Measurements from ENCODE around the gene MAP3K7CL. TPM values are rescaled to one million over a fixed set of nuclear protein-coding genes. Genes with fewer than 3 reads are reported as not detected.

MAP3K7CL gene
- total and polyA plus RNA-seq, 2 of the 8 experiments (the other 6 are each of a cell fraction or from before 2014, with no cell fraction given): not detected

GRCh38 chr21:29135481-29135880 is 5.0 kb downstream of the MAP3K7CL start:
- Histone ChIP-seq H3K4me1 (replicated peaks in 1 of 4; ENCODE audit: control insufficient read depth in 3 of 4, insufficient read depth in 4 of 4, low read length in 3 of 4) (peaks cover 0 to 4% (median 0%) of the 10 kb centered on the region in 4 experiments; a peak in 2 of 7 replicates), H3K23me2 (ENCODE audit: low read depth, low read length) (no peaks in the 10 kb centered on the region), H3K9me3 (ENCODE audit: insufficient read depth in 2 of 2, low read depth in 1 of 2, low read length in 1 of 2) (no peaks in the 10 kb centered on the region; a peak in 1 of 4 replicates), H2BK5ac (ENCODE audit: low read depth, low read length) (no peak overlapping the region), H3K18ac (ENCODE audit: extremely low read depth, low read length) (no peak overlapping the region), H3K14ac (ENCODE audit: insufficient read length) (no peak overlapping the region), H2BK120ac (replicated peaks; ENCODE audit: low read depth, low read length) (no peak overlapping the region), H4K91ac (replicated peaks; ENCODE audit: insufficient read length, low read length) (no peak overlapping the region), H2AK5ac (ENCODE audit: low read depth, low read length) (no peak overlapping the region), H3K4ac (replicated peaks; ENCODE audit: insufficient read length, low read depth, low read length) (no peak overlapping the region), H3K79me2 (ENCODE audit: control insufficient read depth in 1 of 2, insufficient read depth in 2 of 2, low read length in 2 of 2) (no peaks in the 10 kb centered on the region), H4K5ac (ENCODE audit: insufficient read length, low read depth, low read length) (no peak overlapping the region), H2BK15ac (ENCODE audit: low read length) (no peak overlapping the region), H4K8ac (ENCODE audit: extremely low read depth, insufficient read depth, low read length) (no peak overlapping the region), H3K23ac (ENCODE audit: insufficient read length) (no peak overlapping the region), H4K20me1 (replicated peaks in 1 of 2; ENCODE audit: control insufficient read depth in 1 of 2, insufficient read depth in 2 of 2, low read length in 2 of 2) (no peaks in the 10 kb centered on the region), H3K4me3 (ENCODE audit: extremely low read depth in 1 of 4, insufficient read depth in 2 of 4, low read depth in 3 of 4, low read length in 4 of 4) (no peak overlapping the region), H3K56ac (replicated peaks; ENCODE audit: insufficient read length, low read depth, low read length) (no peak overlapping the region), H3K36me3 (ENCODE audit: control insufficient read depth in 2 of 4, insufficient read depth in 4 of 4, low read length in 3 of 4) (no peaks in the 10 kb centered on the region), H3K79me1 (ENCODE audit: low read depth, low read length) (no peaks in the 10 kb centered on the region), H3K27me3 (replicated peaks in 1 of 4; ENCODE audit: control insufficient read depth in 3 of 4, extremely low read depth in 1 of 4, insufficient read depth in 3 of 4, low read length in 3 of 4) (no peaks in the 10 kb centered on the region; a peak in 1 of 7 replicates), H2BK12ac (ENCODE audit: low read depth, low read length) (no peak overlapping the region), H3K27ac (ENCODE audit: low read depth, low read length) (no peak overlapping the region), H2AFZ (ENCODE audit: low read length) (no peak overlapping the region), H3K4me2 (ENCODE audit: insufficient read depth in 1 of 2, low read depth in 2 of 2, low read length in 2 of 2) (no peak overlapping the region), H3K9ac (replicated peaks in 1 of 4; ENCODE audit: extremely low read depth in 1 of 4, low read depth in 3 of 4, low read length in 3 of 4) (no peak overlapping the region), H2BK20ac (ENCODE audit: low read length) (no peak overlapping the region)
- no peak for DNase-seq (ENCODE audit: low read depth in 1 of 2, low spot score in 2 of 2)
- POLR2A ChIA-PET (ENCODE audit: partially characterized antibody): interaction anchor here (0.7 kb wide), 1 partner anchor 8 kb away, joined by 3 read pairs; no protein-coding TSS in a partner anchor
- CTCF ChIA-PET (ENCODE audit: partially characterized antibody): no interaction called here
- FAIRE-seq: no peak
- TF ChIP-seq ZNF274 (IDR thresholded peaks at IDR 0.05; ENCODE audit: borderline replicate concordance, extremely low read depth, low read length): no peak
